Glomerular visceral epithelial cell (primary cell): ENCODE measurements around the gene ANKRD28.

Source experiments
- DNase-seq: peaks from one replicate; pipeline ENCODE4 v3.0.0-alpha.2; 2016; ENCODE audit errors: extremely low spot score

The ANKRD28 gene

GRCh38 chr3:15803921-15804320, 6.1 kb upstream of the ANKRD28 start:
- no peak for DNase-seq

- DNase-seq: no peak
Measured at GRCh38 chr3:15801298-15801697, 3.5 kb upstream of the ANKRD28 start.

- DNase-seq: no peak
Measured at GRCh38 chr3:15800780-15801179, 3.0 kb upstream of the ANKRD28 start.

- no peak for DNase-seq
Measured at GRCh38 chr3:15800327-15800726, 2.5 kb upstream of the ANKRD28 start.

GRCh38 chr3:15798533-15799245, 910 bp upstream of the ANKRD28 start:
- no peak for DNase-seq

- DNase-seq: peak; percentile 61
Measured at GRCh38 chr3:15796771-15797641, 773 bp downstream of the ANKRD28 start.

- DNase-seq: peak; percentile 23
Measured at GRCh38 chr3:15796331-15796730, 1.4 kb downstream of the ANKRD28 start.

- DNase-seq: peak; percentile 65
Measured at GRCh38 chr3:15795651-15796308, 2.0 kb downstream of the ANKRD28 start.

GRCh38 chr3:15794842-15795650, 2.7 kb downstream of the ANKRD28 start:
- DNase-seq: peak; percentile 31

GRCh38 chr3:15794303-15794771, 3.4 kb downstream of the ANKRD28 start:
- peak; percentile 66 for DNase-seq

- DNase-seq: no peak
Measured at GRCh38 chr3:15791525-15791924, 6.3 kb downstream of the ANKRD28 start.

GRCh38 chr3:15787941-15788340, 9.8 kb downstream of the ANKRD28 start:
- DNase-seq: no peak

GRCh38 chr3:15787526-15787925, 10.3 kb downstream of the ANKRD28 start:
- no peak for DNase-seq

- DNase-seq: no peak
Measured at GRCh38 chr3:15783361-15783969, 14.3 kb downstream of the ANKRD28 start.

- no peak for DNase-seq
Measured at GRCh38 chr3:15782429-15782828, 15.3 kb downstream of the ANKRD28 start.

- DNase-seq: peak; percentile 15
Measured at GRCh38 chr3:15781637-15782402, 16.0 kb downstream of the ANKRD28 start.

- peak; percentile 11 for DNase-seq
Measured at GRCh38 chr3:15781131-15781530, 16.6 kb downstream of the ANKRD28 start.

- no peak for DNase-seq
Measured at GRCh38 chr3:15779111-15779510, 18.7 kb downstream of the ANKRD28 start.

GRCh38 chr3:15778332-15778858, 19.4 kb downstream of the ANKRD28 start:
- no peak for DNase-seq
